GM12864 (cell line): ENCODE measurements around the gene SALL1.

Source experiments
- DNase-seq: peaks from one replicate; pipeline ENCODE4 v3.0.0-alpha.2; 2011; ENCODE audit warnings: low read depth
- H3K4me3 ChIP-seq: 2 replicates; pipeline ENCODE4 v1.5.1; 2011; ENCODE audit warnings: mild to moderate bottlenecking, low read depth, low read length, control low read depth
- TF ChIP-seq, protein P1 (sequence below): IDR thresholded peaks from 2 replicates; pipeline ENCODE4 v1.5.1; 2011; ENCODE audit warnings: low read depth, mild to moderate bottlenecking, moderate library complexity, low read length, control low read depth, inconsistent platforms; ENCODE audit errors: missing control alignments

Gene SALL1

DNA sequence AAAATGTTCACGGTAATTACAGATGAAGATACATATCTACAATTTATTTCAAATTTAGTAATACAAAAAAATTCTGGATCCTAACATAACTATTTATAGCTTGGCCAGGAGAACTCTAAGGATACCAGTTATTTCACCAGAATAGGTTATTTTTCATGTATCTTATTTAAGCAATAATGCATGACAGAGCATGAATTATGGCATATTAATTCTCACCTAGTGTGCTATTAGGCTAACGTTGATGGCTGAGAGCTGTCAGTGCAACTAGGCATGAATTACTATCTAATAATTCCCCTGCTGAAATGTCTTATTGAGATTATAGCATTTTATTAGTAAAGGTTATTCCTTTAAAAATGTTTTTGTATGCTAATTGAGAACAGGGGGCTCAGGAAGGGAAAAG is 44.5 kb downstream of the SALL1 start:
- H3K4me3 ChIP-seq: no peak overlapping the region
- DNase-seq: no peak
- TF ChIP-seq, protein P1, sequence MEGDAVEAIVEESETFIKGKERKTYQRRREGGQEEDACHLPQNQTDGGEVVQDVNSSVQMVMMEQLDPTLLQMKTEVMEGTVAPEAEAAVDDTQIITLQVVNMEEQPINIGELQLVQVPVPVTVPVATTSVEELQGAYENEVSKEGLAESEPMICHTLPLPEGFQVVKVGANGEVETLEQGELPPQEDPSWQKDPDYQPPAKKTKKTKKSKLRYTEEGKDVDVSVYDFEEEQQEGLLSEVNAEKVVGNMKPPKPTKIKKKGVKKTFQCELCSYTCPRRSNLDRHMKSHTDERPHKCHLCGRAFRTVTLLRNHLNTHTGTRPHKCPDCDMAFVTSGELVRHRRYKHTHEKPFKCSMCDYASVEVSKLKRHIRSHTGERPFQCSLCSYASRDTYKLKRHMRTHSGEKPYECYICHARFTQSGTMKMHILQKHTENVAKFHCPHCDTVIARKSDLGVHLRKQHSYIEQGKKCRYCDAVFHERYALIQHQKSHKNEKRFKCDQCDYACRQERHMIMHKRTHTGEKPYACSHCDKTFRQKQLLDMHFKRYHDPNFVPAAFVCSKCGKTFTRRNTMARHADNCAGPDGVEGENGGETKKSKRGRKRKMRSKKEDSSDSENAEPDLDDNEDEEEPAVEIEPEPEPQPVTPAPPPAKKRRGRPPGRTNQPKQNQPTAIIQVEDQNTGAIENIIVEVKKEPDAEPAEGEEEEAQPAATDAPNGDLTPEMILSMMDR: no peak

DNA sequence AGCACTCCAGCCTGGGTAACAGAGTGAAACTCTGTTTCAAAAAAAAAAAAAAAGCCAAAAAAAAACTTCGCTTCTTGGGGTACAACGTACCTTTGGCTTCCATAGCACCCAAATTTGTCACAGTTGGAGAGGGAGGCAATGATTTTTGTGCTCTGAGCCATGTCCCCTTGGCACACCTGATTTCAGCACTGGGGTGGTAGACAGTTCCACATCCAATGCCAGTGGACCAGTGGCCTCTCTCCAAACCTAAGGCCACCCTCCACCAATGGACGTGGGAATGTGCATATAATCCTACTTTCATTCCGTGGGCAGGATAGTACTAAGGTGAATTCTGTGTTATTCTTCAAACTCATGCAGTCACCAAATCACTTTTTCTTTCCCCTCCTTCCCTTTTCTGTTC is 47.5 kb downstream of the SALL1 start:
- H3K4me3 ChIP-seq: no peak overlapping the region
- TF ChIP-seq, protein P1: no peak
- DNase-seq: no peak

DNA sequence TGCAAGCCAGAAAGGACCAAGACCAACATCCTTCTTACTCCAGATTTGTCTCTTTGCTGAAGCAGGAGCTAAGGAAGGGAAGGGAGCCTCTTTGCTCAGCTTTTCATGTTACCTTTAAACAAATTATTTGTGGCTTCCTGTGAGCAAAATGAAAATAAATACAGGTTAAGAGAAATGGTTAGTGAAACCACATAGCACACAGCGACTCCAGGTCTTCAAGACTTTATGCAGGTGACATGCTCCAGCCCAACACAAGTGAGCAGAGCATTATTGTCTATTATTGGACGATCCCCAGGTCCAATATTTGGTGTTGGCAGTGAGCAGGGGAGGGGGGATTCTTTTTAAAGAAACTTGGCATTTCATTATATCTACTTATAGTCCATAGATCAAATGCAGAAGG is 53.3 kb downstream of the SALL1 start:
- no peak for DNase-seq
- no peak overlapping the region for H3K4me3 ChIP-seq
- TF ChIP-seq, protein P1: no peak

DNA sequence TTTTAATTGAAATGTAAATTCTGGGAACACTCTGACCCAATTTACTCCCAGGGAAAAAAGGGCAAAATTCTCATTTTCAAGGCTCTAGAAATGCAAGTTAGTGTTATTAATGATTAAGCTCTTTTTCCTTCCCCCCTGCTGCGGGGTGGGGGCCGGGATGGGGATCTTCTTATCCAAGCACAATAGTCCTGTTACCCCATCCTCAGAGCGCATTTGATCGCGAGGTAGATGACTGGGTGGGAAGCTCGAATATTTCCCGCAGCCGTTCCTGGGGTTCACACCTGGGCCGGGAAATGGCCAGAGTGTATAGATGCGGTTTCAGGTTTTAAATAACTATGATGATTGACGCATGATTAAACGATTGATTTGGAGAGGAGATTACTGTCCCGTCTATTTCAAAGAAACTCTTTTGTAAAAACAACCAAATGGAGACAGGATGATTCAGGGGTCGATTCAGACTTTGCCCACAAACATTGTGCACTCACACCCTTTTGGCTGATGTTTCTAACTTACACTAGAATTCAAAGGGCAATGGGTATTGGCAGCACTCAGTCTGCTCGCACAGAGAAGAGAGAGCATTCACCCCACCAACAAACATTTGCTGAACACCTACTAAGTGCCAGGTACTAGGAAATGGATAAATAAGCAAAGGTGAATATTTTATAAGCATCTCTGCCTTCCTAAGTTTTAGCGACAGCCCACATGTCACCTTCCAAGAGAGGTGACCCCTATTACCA is 55.0 kb downstream of the SALL1 start:
- no peak overlapping the region for H3K4me3 ChIP-seq
- TF ChIP-seq, protein P1: no peak
- no peak for DNase-seq

DNA sequence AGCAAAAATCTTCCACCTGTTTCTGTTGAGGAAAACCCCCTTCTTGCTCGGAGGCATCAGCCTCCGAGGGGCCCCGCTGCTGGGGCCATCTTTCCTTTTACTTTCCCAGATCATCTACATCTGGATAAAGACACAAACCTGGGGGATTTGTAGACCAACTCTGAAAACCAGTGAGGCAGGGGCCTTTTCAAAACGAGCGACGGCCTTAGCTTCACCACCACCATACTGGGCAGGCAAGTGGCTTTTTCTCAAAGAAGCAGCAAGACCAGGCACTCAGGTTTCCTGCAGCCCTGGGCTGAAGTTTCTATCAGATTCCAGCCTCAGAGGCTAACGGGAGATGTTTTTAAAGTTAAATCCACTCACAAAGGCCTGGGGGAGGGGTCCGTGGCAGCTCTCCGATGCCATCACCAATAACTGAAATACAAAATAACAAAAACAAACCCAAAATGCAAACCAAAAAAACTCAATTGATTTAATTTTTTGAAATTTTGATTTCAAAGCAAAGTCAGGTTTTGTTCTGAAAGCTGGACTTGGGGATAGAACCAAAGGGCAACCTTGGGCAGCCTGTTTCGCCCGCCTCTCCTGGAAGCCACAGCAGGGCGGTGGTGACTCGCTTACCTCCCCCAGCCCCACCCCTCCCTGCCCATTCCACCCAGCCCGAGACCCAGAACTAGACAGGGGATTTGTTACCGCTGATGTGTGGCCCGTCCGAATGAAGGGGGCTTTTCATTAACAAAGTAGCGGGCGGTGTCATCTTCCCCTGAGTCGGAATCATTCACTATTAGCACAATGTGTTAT is 55.8 kb downstream of the SALL1 start:
- H3K4me3 ChIP-seq: no peak overlapping the region
- no peak for DNase-seq
- TF ChIP-seq, protein P1: no peak

DNA sequence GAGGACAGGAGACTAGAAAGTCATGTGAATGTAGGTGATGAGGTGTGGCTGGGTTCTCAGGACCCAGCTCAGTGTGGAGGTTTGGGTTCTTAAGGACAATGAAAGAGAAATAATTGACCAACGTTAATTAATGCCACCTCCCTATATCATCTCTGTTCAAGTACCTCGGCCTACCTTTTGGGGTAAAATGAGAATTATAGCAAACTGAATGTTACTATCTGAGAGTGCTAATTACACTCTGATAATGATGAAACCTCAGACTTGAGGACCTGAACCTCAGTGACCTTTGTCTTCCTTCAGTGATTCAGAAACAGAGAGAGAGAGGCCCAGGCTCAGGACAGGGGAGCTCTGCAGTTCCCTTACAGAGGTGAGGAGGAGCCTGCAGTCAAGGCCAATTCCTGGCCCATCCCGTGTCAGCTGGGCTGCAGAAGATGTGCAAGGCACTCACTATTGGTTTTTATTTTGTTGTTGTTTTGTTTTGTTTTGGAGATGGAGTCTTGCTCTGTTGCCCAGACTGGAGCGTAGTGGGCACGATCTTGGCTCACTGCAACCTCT is 57.3 kb downstream of the SALL1 start:
- DNase-seq: no peak
- no peak overlapping the region for H3K4me3 ChIP-seq
- TF ChIP-seq, protein P1: no peak
